HG02981 (cell line): ENCODE results near the gene SSUH2.
"Not testable (repeated sequence)": the region's sequence is repeated elsewhere in the genome, so short reads cannot be mapped to it uniquely, and the experiment has no call there.

Experiments
- ATAC-seq: cut with Tn5 transposase; IDR thresholded peaks from one replicate; pipeline ENCODE4 v1.9.1; 2021; ENCODE audit warnings: mild to moderate bottlenecking, moderate library complexity; ENCODE audit not compliant: unreplicated experiment

The SSUH2 gene, protein sequence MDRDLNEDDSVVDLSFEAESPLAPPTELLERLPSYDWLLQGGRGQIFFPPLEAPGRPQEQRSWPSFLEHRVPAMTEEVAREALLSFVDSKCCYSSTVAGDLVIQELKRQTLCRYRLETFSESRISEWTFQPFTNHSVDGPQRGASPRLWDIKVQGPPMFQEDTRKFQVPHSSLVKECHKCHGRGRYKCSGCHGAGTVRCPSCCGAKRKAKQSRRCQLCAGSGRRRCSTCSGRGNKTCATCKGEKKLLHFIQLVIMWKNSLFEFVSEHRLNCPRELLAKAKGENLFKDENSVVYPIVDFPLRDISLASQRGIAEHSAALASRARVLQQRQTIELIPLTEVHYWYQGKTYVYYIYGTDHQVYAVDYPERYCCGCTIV

DNA sequence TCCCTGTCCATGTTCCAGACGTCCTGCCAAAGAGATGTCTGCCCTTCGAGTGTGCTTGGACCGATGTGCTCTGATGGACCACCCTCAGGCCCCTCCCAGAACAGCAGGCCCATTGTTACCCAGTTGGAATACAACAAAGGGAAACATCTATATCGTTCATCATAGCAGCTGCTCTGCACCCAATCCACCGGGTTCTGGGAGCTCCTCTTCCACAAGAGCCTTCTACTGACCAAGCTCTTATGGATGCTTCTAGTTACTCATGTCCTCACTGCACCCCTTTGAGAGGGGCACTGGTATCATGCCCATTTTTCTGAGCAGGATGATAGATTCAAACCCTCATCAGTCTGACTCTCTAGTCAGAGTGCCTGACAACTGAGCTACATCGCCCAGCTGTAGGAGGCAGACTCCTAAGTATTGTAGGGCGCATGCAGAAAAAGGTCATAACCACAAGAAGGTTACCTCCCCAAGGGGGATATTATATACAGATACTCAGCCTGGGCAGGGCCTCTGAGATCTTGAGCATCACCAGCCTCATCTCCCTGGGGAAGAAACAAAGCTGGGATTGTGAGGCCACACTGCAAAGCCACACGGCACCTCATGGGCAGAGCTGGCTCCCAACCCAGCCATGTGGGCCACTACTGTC lies at the start of gene SSUH2:
TSS of gene SSUH2 (minus strand) at position 51 of the 643 bp plus-strand sequence. CDS start at position 11, 40 bp downstream.
- ATAC-seq, result no peak

DNA sequence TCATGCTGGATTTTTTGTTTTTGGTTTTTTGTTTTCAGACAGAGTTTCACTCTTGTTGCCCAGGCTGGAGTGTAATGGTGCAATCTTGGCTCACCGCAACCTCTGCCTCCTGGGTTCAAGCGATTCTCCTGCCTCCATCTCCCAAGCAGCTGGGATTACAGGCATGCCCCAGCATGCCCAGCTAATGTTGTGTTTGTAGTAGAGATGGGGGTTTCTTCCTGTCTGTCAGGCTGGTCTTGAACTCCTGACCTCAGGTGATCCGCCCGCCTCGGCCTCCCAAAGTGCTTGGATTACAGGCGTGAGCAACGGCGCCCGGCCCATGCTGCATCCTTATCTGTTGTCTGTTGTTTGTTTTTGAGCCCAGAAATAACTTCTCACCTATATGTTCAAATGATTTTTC lies 46.7 kb upstream of the SSUH2 start:
- not testable (repeated sequence) for ATAC-seq

DNA sequence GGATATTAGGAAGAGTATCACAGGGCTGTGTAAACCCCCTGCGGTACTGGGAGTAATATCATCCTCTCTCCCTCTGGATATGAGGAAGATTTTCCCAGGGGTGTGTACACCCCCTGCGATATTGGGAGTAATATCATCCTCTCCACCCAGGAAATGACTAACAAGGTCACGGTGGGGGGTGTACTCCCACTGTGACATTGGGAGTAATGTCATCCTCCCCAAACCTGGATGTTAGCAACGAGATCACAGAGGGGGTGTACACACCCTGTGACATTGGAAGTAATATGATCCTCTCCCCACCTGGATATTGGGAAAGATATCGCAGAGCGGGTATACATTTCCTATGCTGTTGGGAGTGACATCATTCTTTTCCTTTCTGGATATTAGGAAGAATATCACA lies 40.4 kb upstream of the SSUH2 start:
- not testable (repeated sequence) for ATAC-seq

DNA sequence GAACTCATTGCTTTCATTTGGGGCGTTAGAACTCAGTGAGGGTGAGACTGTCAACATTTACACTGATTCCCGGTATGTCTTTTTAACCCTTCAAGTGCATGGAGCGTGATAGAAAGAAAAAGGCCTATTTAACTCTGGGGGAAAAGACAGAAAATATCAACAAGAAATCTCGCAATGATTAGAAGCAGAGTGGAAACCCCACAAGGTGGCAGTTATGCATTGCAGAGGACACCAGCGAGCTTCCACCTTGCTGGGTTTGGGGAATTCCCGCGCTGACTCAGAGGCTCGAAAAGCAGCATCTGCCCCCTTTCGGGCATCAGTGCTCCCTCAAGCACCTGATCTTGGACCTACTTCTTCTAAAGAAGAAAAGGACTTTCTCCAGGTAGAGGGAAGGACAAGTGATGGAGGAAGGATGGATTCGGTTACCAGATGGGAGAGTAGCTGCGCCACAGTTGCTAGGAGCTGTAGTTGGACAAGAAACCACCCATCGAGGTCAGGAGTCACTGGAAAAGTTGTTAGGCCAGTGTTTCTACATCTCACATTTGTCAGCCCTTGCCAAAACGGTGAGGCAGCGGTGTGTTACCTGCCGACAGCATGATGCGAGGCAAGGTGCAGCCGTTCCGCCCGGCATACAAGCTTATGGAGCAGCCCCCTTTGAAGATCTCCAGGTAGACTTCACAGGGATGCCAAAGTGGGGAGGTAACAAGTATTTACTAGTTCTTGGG lies 38.4 kb upstream of the SSUH2 start:
- ATAC-seq, result not testable (repeated sequence)

DNA sequence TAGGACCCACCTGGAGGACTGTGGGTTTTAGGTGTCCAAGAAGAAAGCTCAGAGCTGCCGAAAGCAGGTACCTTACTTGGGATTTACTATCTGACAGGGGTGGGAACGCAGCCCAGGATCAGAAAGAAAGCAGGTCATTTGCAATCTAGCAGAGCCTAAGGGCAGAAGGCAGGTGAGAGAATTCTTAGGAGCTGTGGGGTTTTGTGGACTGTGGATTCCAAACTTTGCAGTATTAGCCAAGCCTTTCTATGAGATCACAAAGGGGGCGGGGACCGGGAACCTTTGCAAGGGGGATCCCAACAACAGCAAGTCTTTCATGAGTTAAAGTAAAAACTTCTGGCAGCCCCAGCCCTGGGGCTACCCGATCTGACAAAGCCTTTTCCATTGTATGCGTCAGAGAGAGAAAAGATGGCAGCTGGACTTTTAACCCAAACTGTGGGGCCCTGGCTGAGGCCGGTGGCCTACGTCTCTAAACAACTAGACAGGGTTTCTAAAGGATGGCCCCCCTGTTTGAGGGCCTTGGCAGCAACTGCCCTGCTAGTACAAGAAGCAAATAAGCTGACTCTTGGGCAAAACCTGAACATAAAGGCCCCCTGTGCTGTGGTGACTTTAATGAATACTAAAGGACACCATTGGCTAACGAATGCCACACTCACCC lies 37.4 kb upstream of the SSUH2 start:
- not testable (repeated sequence) for ATAC-seq

DNA sequence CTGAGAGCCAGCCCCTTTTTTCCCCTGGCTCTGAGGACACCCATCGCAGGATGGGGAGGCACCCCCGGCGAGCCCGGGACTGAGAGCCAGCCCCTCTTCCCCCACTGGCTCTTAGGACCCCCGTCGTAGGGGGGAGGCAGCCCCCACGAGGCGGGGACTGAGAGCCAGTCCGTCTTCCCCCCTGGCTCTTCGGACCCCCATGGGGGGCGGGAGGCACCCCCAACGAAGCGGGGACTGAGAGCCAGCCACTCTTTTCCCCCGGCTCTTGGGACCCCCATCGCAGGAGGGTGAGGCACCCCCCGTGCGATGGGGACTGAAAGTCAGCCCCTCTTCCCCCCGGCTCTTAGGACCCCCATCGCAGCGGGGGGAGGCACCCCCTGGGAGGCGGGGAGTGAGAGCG lies 36.8 kb upstream of the SSUH2 start:
- ATAC-seq, result no peak

DNA sequence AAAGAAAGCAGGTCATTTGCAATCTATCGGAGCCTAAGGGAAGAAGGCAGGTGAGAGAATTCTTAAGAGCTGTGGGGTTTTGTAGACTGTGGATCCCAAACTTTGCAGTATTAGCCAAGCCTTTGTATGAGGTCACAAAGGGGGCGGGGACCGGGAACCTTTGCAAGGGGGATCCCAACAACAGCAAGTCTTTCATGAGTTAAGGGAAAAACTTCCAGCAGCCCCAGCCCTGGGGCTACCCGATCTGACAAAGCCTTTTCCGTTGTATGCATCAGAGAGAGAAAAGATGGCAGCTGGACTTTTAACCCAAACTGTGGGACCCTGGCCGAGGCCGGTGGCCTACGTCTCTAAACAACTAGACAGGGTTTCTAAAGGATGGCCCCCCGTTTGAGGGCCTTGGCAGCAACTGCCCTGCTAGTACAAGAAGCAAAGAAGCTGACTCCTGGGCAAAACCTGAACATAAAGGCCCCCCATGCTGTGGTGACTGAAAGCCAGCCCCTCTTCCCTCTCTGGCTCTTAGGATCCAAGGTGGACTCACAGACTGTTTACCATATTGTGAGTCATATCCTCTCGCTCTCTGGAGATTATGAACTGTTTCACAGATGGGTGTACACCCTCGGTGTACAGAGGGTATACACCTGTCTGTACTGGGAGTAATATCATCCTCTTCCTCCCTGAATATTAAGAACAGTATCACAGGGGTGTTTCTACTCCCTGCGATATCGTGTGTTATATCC lies 35.4 kb upstream of the SSUH2 start:
- not testable (repeated sequence) for ATAC-seq

DNA sequence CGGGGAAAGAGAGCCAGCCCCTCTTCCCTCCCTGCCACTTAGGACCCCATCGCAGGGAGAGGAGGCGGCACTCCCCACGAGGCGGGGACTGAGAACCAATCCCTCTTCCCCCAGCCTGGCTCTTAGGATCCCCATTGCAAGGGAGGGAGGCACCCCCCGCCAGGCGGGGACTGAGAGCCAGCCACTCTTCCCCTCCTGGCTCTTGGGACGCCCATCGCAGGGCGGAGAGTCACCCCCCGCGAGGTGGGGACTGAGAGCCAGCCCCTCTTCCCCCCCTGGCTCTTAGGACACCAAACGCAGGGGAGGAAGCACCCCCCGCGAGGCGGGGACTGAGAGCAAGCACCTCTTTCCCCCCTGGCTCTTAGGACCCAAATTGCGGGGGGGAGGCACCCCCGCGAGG lies 34.2 kb upstream of the SSUH2 start:
- no peak for ATAC-seq

DNA sequence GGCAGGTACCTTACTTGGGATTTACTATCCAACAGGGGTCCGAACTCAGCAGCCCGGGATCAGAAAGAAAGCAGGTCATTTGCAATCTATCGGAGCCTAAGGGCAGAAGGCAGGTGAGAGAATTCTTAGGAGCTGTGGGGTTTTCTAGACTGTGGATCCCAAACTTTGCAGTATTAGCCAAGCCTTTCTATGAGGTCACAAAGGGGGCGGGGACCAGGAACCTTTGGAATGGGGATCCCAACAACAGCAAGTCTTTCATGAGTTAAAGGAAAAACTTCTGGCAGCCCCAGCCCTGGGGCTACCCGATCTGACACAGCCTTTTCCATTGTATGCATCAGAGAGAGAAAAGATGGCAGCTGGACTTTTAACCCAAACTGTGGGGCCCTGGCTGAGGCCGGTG lies 32.7 kb upstream of the SSUH2 start:
- not testable (repeated sequence) for ATAC-seq

DNA sequence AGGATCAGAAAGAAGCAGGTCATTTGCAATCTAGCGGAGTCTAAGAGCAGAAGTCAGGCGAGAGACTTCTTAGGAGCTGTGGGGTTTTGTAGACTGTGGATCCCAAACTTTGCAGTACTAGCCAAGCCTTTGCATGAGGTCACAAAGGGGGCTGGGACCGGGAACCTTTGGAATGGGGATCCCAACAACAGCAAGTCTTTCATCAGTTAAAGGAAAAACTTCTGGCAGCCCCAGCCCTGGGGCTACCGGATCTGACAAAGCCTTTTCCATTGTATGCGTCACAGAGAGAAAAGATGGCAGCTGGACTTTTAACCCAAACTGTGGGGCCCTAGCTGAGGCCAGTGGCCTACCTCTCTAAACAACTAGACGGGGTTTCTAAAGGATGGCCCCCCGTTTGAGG lies 31.0 kb upstream of the SSUH2 start:
- ATAC-seq, result not testable (repeated sequence)

DNA sequence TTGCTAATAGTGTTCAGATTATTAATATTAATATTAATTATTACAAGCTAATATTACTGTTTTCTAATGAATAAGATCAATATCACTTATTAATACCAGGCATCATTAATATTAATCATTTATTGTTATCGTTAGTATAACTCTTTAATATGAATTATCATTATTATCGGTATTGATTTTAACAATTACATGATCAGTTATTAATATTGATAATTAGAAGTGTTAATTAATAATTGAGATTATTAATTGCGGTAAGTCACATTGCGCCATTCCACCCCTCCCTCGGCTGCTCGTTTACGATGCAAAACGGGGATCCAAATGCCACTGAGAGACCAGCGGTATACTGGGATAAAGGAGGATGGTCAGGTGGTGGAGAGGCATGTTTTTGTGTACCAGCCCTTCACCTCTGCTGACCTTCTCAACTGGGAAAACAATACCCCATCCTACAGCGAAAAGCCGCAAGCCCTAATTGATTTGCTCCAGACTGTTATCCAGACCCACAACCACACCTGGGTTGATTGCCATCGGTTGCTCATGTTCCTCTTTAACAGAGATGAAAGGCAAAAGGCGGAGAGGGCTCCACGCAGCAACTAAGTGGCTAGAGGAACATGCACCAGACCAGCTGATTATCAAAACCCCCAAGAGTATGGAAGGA lies 28.6 kb upstream of the SSUH2 start:
- no peak for ATAC-seq

DNA sequence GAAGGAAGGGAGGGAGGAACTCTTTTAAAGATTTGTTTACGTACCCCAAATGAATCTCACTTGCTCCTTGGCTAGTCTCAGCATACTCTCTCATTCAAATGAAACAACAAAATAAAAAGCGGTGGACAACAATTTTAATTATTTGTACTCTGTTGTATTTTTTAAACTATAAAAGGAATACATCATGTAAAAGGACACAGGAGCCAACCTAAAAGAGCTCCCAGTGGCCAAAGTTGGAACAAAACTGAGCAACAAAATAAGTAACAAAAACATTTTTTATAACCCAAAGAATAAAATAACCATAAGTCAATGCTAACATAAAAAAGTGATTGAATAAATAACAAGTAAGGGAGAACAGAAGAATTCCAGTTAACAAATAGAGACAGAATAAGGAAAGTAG lies 24.4 kb upstream of the SSUH2 start:
- no peak for ATAC-seq

DNA sequence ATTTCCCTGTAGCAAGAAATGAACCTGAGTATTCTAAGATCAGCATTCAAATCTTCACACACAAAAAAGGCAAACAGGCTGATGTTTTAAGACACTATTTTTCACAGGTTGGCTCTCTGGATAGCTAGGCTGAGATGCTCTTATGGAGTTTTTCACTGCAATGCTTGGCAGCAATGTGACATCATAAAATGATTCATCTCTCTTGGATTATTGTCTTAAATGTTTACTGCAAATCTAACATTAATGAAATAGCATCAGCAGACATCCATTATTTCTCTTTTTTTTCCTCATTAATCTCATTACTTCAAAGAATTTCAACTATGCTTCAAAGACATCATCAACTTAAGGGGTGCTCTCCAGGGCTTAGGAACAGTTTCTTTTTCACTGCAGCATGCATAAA lies 23.6 kb upstream of the SSUH2 start:
- no peak for ATAC-seq

DNA sequence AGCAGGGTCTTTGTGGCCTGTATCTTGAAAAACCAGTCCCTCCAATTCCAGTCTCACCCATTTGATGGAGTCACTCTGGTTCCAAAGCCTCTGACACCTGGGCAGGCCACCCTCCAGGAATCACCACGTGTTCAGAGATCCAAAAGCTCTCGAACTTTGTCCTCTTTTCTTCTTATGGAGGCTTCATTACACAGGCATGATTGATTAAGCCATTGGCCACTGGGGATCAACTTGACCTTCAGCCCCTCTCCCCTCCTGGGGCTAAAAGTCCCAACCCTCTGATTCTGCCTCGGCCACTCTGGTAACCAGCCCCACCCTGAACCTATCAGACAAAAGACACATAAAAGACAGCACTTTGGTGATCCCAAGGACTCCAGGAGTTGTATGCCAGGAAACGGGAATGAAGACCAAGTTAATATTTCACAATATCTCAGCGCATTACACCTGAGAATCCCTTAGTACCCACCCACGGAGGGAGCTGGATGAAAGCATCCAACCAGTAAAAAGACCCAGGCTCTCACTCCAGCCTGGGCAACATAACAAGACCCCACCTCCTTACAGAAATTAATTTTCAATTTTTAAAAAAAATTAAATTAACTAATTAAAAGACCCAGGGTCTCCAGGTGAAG lies 23.0 kb upstream of the SSUH2 start:
- no peak for ATAC-seq

DNA sequence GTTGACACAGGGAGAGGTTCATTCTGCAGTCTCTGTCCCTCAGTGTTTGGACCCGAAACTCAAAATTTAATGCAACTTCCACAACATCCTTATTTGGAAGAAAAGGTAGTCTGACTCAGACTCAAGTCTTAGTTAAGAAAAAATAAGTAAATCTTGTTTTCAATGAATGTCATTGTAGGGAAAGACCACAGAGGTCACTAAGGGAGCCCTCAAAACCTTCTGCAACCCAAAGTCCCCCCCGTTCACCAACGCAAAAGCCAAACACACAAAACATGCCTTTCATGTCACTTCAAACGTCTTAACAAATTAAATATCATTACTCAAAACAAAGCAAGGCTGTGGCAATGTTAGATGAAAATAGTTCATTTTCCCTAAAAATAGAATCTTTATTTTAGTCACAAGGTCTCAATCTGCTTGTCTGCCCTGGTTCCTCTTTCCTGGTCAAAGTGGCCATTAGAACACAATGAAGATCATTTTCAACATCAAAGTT lies 20.9 kb upstream of the SSUH2 start:
- peak; percentile 49 for ATAC-seq

DNA sequence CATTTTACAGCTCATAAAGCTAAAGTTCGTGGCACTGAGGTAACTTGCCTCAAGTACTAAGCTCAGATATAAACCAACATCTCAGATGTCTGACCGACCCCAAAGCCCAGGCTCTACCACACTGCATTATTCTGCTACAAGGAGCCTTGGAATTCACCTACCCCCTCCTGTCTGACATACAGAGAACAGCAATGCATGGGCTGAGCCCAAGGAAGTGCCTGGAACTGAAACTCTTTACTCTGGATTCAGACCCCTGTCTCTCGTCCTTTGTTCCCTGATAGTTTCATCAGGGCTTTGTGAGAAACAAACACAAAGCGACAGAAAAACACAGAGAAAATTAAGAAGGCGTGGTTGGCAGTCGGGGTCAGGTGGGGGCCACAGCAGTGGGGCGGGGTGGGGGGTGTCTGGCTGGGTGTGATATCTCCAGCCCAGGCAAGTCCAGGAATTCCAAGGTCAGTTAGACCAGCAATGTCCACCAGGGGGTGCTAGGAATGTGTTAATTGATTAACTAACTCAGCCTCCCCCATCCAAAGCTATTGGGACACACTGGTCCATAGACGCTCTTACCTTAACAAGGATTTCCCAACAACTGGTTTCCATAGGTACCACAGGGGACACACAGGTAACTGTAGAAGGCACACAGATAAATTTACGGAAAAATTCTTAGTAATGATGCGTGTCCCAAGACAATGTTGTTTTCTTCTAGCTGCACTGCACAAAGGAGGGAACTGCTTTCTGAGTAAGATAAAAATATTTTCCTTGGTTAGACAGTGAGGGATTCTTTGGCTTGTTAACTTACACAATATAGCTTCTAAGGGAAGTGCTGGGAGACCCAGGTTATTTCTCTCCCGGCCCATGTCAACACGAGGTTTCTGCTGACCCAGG lies 18.8 kb upstream of the SSUH2 start:
- ATAC-seq, result no peak

DNA sequence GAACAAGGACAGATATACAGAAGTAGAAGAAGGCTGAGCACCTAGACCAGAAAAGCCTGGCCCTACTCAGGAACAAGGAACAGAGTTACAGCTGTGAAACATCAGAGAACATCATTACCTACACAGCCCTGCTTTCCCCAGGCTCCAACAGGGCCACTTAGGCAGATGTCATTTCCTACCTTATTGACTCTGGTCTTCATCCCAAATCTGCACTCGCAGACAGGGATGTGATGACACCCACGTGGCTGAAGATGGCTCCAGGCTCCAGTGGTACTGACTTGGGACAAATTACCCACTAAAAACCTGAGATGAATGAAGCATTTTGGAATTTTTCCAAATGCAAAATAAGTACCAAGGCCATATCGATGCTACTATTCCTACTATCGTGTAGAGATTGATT lies 18.0 kb upstream of the SSUH2 start:
- no peak for ATAC-seq
